ENCODE results near the gene IDH3A. TPM values are rescaled to one million over a fixed set of nuclear protein-coding genes. Genes with fewer than 3 reads are reported as not detected.

IDH3A gene
- total RNA-seq, 3 donors from 2014 or later (not counting 1 experiment from before 2014, with no cell fraction given): 43.5 to 55.1 (median 53.3) TPM

DNA sequence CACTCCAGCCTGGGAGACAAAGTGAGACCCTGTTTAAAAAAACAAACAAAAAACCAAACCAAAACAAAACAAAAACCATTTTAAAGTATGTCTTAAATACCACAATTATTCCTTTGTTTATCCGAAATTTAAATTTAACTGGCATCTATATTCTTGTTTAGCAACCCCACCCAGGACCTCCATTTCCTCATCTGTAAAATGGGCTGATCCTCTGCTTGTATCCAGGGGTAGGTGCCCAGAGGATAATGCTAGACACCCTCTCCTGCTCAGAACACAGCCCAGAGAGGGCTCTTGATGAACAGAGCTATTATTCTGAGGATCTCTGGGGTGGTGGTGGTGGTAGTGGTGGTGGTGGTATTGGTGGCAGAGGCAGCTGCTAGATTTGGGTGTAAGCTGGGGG is 47.0 kb upstream of the IDH3A start:
- peaks cover 53% of the 10 kb centered on the region for H3K4me1 ChIP-seq (ENCODE audit: control insufficient read depth, insufficient read depth, low read length)
- Mint-ChIP-seq H3K27ac (peak overlapping the region in 1 of 2 donors; percentile 69), H3K27me3 (ENCODE audit: low read depth in 2 of 2) (no peaks in the 10 kb centered on the region), H3K4me1 (peaks cover 40 to 48% of the 10 kb centered on the region in 2 donors), H3K4me3 (no peak overlapping the region), H3K9me3 (no peaks in the 10 kb centered on the region), H3K36me3 (no peaks in the 10 kb centered on the region)
- no peaks in the 10 kb centered on the region for H3K27me3 ChIP-seq (ENCODE audit: control insufficient read depth, insufficient read depth, low read length)
- H3K36me3 ChIP-seq (ENCODE audit: control insufficient read depth, insufficient read depth, low read length): no peaks in the 10 kb centered on the region
- WGBS (ENCODE audit: insufficient coverage): 94% methylated on average over 1 of the region's 1 CpG
- H3K27ac ChIP-seq (ENCODE audit: low read length): no peak overlapping the region
- H3K9me3 ChIP-seq (ENCODE audit: control insufficient read depth, insufficient read depth, low read length): no peaks in the 10 kb centered on the region
- no peak for TF ChIP-seq CTCF (IDR thresholded peaks at IDR 0.05)
- intact Hi-C loops (cut with micrococcal nuclease): loop anchor here (5.0 kb wide), 1 partner anchor 35 kb away; no protein-coding TSS in a partner anchor
- DNase-seq: no peak
- no peak for ATAC-seq
- H3K4me3 ChIP-seq (ENCODE audit: low read length): no peak overlapping the region

DNA sequence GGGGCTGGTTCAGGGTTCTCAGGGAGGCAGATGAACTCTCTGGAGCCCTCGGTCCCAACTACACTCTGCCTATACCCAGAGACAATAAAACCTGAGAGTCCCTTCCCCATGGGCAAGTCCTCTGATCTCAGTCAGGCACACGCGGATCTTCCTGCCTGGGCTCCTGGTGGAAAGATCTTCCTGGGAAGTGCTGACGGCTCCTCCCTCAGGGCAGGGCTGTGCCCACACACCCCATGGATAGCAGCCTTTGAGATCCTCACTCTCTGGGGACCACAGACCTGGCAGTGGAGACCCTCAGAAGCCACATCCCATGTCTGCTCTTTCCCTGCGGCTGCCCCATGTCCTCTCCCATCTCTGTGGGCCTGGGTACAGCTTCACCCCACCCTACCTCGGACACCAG is 46.4 kb upstream of the IDH3A start:
- Mint-ChIP-seq H3K27me3 (ENCODE audit: low read depth in 2 of 2) (no peaks in the 10 kb centered on the region), H3K4me1 (peaks cover 46 to 48% of the 10 kb centered on the region in 2 donors), H3K4me3 (no peak overlapping the region), H3K9me3 (no peaks in the 10 kb centered on the region), H3K36me3 (no peaks in the 10 kb centered on the region), H3K27ac (peak overlapping the region in 1 of 2 donors; percentile 69)
- Histone ChIP-seq H3K9me3 (ENCODE audit: control insufficient read depth, insufficient read depth, low read length) (no peaks in the 10 kb centered on the region), H3K27me3 (ENCODE audit: control insufficient read depth, insufficient read depth, low read length) (no peaks in the 10 kb centered on the region), H3K36me3 (ENCODE audit: control insufficient read depth, insufficient read depth, low read length) (no peaks in the 10 kb centered on the region), H3K4me1 (ENCODE audit: control insufficient read depth, insufficient read depth, low read length) (peaks cover 59% of the 10 kb centered on the region), H3K4me3 (ENCODE audit: low read length) (no peak overlapping the region), H3K27ac (ENCODE audit: low read length) (peak overlapping the region; percentile 43)
- intact Hi-C loops (cut with micrococcal nuclease): loop anchor here (5.0 kb wide), 1 partner anchor 35 kb away; no protein-coding TSS in a partner anchor
- WGBS (ENCODE audit: insufficient coverage): 94% methylated on average over 6 of the region's 6 CpGs
- TF ChIP-seq CTCF (IDR thresholded peaks at IDR 0.05): no peak
- ATAC-seq (no peak), DNase-seq (no peak)

DNA sequence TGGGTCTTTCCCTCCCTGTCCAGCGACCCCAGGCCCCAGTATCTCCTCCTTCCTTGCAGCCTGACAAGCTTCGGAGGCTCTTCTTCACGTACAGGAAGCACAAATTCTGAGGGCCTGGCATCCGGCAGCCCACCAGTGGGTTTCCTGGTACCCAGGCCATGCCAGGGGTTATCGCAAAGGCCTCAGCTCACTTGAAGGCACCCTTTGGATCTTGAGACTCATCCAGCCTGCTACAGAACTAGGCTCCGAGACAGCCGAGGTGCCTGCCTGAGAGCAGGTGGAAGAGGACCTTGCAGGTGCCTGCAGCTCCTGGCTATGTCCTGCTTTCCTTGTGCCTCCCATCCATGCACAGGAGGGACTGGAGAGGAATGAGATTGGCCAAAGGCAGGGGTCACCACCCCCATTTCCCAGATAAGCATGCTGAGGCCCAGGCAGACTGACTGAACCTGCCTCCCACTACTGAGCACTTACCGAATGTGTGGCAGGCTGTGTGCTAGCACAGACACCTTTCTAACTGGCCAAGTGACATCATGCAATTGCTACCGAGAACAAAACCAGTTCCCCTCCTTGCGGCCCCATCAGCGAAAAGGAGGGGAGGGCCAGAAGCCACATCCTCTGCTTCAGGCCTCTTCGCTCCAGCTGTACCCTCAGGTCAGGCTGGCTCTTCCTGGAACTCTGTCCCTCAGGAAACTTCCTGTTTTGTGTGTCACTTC is 45.6 kb upstream of the IDH3A start:
- TF ChIP-seq CTCF (IDR thresholded peaks at IDR 0.05): no peak
- 50% methylated on average over 12 of the region's 12 CpGs for WGBS (ENCODE audit: insufficient coverage)
- Mint-ChIP-seq H3K36me3 (no peaks in the 10 kb centered on the region), H3K27ac (peak overlapping the region; percentile 48 to 69), H3K9me3 (no peaks in the 10 kb centered on the region), H3K4me1 (peaks cover 46 to 48% of the 10 kb centered on the region in 2 donors), H3K27me3 (ENCODE audit: low read depth in 2 of 2) (no peaks in the 10 kb centered on the region), H3K4me3 (peak overlapping the region; percentile 67)
- Histone ChIP-seq H3K9me3 (ENCODE audit: control insufficient read depth, insufficient read depth, low read length) (no peaks in the 10 kb centered on the region), H3K4me1 (ENCODE audit: control insufficient read depth, insufficient read depth, low read length) (peaks cover 67% of the 10 kb centered on the region), H3K27ac (ENCODE audit: low read length) (peak overlapping the region; percentile 43), H3K27me3 (ENCODE audit: control insufficient read depth, insufficient read depth, low read length) (no peaks in the 10 kb centered on the region), H3K4me3 (ENCODE audit: low read length) (no peak overlapping the region), H3K36me3 (ENCODE audit: control insufficient read depth, insufficient read depth, low read length) (no peaks in the 10 kb centered on the region)
- intact Hi-C loops (cut with micrococcal nuclease): loop anchor here (5.0 kb wide), 1 partner anchor 36 kb away; no protein-coding TSS in a partner anchor
- DNase-seq: peak; percentile 56 to 78
- ATAC-seq: peak; percentile 76 to 79 (median 77)

Data from natural killer cell (primary cell).